Measurements from ENCODE around the gene PGM1. TPM values are rescaled to one million over a fixed set of nuclear protein-coding genes. Genes with fewer than 3 reads are reported as not detected.

The PGM1 gene
- polyA plus RNA-seq, 1 of the 3 experiments (the other 2 are of a cell fraction), result 20.7 TPM

GRCh38 chr1:63545780-63546179 lies 47.4 kb upstream of the PGM1 start (continued):
- no peak for TF ChIP-seq RXRA (IDR thresholded peaks at IDR 0.05; ENCODE audit: borderline replicate concordance, low read depth)
- TF ChIP-seq MXI1 (IDR thresholded peaks at IDR 0.05; ENCODE audit: low read depth, low read length), result no peak
- no peak for TF ChIP-seq YY1 (IDR thresholded peaks at IDR 0.05; ENCODE audit: low read depth)
- TF ChIP-seq RAD21 (IDR thresholded peaks at IDR 0.05; ENCODE audit: low read length), result no peak
- no peak for TF ChIP-seq ELF1 (IDR thresholded peaks at IDR 0.05)
- no peak for TF ChIP-seq FOSL2 (IDR thresholded peaks at IDR 0.05; ENCODE audit: borderline replicate concordance, low read depth)

- Histone ChIP-seq H3K4me1 (ENCODE audit: control insufficient read depth in 1 of 2, insufficient read depth in 2 of 2, low read depth in 1 of 2, low read length in 1 of 2) (no peaks in the 10 kb centered on the region), H3K27me3 (ENCODE audit: insufficient read depth) (no peaks in the 10 kb centered on the region), H2AFZ (ENCODE audit: low read depth) (no peak overlapping the region), H4K20me1 (ENCODE audit: insufficient read depth) (no peaks in the 10 kb centered on the region), H3K79me2 (ENCODE audit: insufficient read depth) (no peaks in the 10 kb centered on the region), H3K9me2 (no peaks in the 10 kb centered on the region), H3K9ac (no peak overlapping the region), H3K27ac (ENCODE audit: low read depth in 2 of 2, low read length in 1 of 2) (no peak overlapping the region), H3F3A (replicated peaks; ENCODE audit: insufficient read depth) (peaks cover 4% of the 10 kb centered on the region), H3K36me3 (replicated peaks in 1 of 2; ENCODE audit: control insufficient read depth in 1 of 2, insufficient read depth in 2 of 2, low read length in 1 of 2) (peaks cover 6 to 8% of the 10 kb centered on the region in 2 experiments), H3K4me3 (ENCODE audit: low read depth in 2 of 2, low read length in 1 of 2) (no peak overlapping the region), H3K9me3 (no peaks in the 10 kb centered on the region), H3K4me2 (no peak overlapping the region)
- ChIA-PET POLR2A (no interaction called here), CTCF (interaction anchor here (1.4 kb wide), 1 partner anchor 10 kb away, joined by 3 read pairs; no protein-coding TSS in a partner anchor)
- TF ChIP-seq POLR2AphosphoS5 (IDR thresholded peaks at IDR 0.05; ENCODE audit: low read depth, low read length) (no peak), USF2 (IDR thresholded peaks at IDR 0.05; ENCODE audit: borderline replicate concordance, low read depth, low read length) (no peak), JUND (IDR thresholded peaks at IDR 0.05) (no peak), YY1 (IDR thresholded peaks at IDR 0.05; ENCODE audit: low read depth) (no peak), TEAD4 (IDR thresholded peaks at IDR 0.05; ENCODE audit: borderline replicate concordance, insufficient read depth) (no peak), ELF1 (IDR thresholded peaks at IDR 0.05) (no peak), PBX3 (IDR thresholded peaks at IDR 0.05) (no peak), TAF1 (IDR thresholded peaks at IDR 0.05; ENCODE audit: borderline replicate concordance, low read depth, low read length) (no peak), FOXJ3 (CRISPR knock-in tag; IDR thresholded peaks at IDR 0.05) (no peak), NRF1 (IDR thresholded peaks at IDR 0.05; ENCODE audit: low read depth, low read length) (no peak), MXI1 (IDR thresholded peaks at IDR 0.05; ENCODE audit: low read depth, low read length) (no peak), TCF12 (IDR thresholded peaks at IDR 0.05) (no peak), NFIC (IDR thresholded peaks at IDR 0.05; ENCODE audit: borderline replicate concordance) (no peak), REST (IDR thresholded peaks at IDR 0.05; ENCODE audit: low read depth, low read length) (no peak), USF1 (IDR thresholded peaks at IDR 0.05; ENCODE audit: borderline replicate concordance, low read depth) (no peak), RCOR1 (IDR thresholded peaks at IDR 0.05; ENCODE audit: low read length) (no peak), FOXM1 (IDR thresholded peaks at IDR 0.05; ENCODE audit: low read depth) (no peak), MAX (IDR thresholded peaks at IDR 0.05; ENCODE audit: low read depth) (no peak), ZBTB33 (IDR thresholded peaks at IDR 0.05; ENCODE audit: borderline replicate concordance, low read depth) (no peak), EP300 (IDR thresholded peaks at IDR 0.05; ENCODE audit: borderline replicate concordance in 1 of 2, low read depth in 1 of 2, low read length in 1 of 2) (no peak)
- no peak for DNase-seq
- WGBS (ENCODE audit: low lambda C conversion rate), result 91% methylated on average over 2 of the region's 2 CpGs
These were observed 45.5 kb upstream of the PGM1 start for GRCh38 chr1:63547621-63548294.
